Subcutaneous preadipocyte (primary cell): ENCODE measurements around the gene SPECC1. TPM values are rescaled to one million over a fixed set of nuclear protein-coding genes. Genes with fewer than 3 reads are reported as not detected.

Experiments used
- small RNA-seq: library from RNA; depleted of rRNA; stranded (forward); fragments of <200 nt; gene quantifications from one replicate; pipeline ENCODE3, GENCODE V24; 2012
- total RNA-seq: library from RNA; depleted of rRNA; stranded (reverse); fragments of >200 nt; gene quantifications from 2 replicates; pipeline ENCODE4 v1.2.3, GENCODE V29; 2012

The SPECC1 gene
- 2.9 and 14.7 TPM in 2 replicates for total RNA-seq

GRCh38 chr17:20009302-20010098, at the start of gene SPECC1:
Gene SPECC1, plus strand, starts transcription at chr17:20009359. Its CDS starts 87,293 bp downstream, at chr17:20096652.

GRCh38 chr17:19977293-19978208, 31.6 kb upstream of the SPECC1 start, which contains the start of gene AKAP10:
Gene AKAP10, minus strand, starts transcription at chr17:19977828. Its CDS starts 149 bp downstream, at chr17:19977679.

Small RNAs within 50 kb of the gene (small RNA-seq; reads per million reads assigned to genes)
- gene AC008088.1: not detected
- gene RNU6-1057P: not detected
- gene RNU6-258P: not detected
- gene RNU6-467P: not detected

Other genes with a start within 250 kb of the SPECC1 start
- gene ULK2, start 141.4 kb upstream of the SPECC1 start, total RNA-seq: 10.3 and 16.0 TPM in 2 replicates
- 16.5 and 26.2 TPM in 2 replicates for gene AKAP10, start 31.5 kb upstream of the SPECC1 start, total RNA-seq